Measurements from ENCODE around the gene LANCL2.

DNA sequence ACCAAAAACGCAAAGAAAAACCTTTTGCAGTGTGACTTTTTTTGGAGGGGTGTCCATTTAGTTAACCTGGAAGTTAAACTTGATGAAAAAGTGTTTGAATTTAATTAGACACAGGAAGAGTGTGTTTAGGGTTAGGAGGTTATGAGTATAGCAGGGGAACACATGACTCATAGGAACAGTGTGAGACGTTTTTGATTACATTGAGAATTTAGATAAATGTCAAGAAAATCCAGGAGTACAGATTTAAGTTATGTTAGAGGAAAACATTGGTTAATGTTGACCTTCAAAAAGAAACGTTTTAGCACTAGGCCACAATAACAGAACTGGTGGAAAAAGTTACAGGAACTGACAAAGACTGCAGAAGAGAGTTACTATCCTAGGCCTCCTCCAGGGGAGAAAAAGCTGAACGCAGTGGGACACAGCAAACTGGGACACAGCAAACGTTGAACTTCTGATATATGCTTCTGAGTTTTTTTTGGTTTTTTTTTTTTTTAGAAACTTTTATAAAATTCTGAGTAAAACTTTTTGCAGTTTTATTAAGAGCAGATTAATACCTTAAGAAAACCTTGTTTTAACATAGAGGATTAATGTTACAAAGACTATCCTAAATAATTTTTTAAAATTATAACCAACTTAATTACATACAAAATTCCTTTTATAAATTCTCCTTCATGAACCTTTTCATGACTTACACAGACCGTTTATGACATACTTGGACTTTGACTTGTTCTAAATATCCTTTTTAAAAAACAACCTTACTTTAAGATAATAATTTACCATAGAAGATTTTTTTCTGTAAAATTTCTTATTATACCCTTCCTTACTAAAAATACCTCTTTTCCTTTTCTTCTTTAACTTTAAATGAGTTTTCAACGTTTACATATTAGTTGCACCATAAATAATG lies 22.2 kb downstream of the LANCL2 start:
- TF ChIP-seq, protein P1, sequence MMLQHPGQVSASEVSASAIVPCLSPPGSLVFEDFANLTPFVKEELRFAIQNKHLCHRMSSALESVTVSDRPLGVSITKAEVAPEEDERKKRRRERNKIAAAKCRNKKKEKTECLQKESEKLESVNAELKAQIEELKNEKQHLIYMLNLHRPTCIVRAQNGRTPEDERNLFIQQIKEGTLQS (IDR thresholded peaks at IDR 0.05), result no peak
- TF ChIP-seq CTCF (IDR thresholded peaks at IDR 0.05 in 2 of 3, conservative IDR thresholded peaks at IDR 0.05 in 1 of 3; ENCODE audit: borderline replicate concordance in 1 of 3, insufficient read depth in 1 of 3, low read depth in 2 of 3, low read length in 2 of 3) (no peak), POLR2A (IDR thresholded peaks at IDR 0.05; ENCODE audit: borderline replicate concordance, extremely low read depth, insufficient read depth, insufficient read length) (no peak), EZH2phosphoT487 (IDR thresholded peaks at IDR 0.05; ENCODE audit: borderline replicate concordance) (no peak), EZH2 (IDR thresholded peaks at IDR 0.05) (no peak), POLR2AphosphoS5 (IDR thresholded peaks at IDR 0.05; ENCODE audit: low read depth, low read length) (no peak), MAX (IDR thresholded peaks at IDR 0.05) (no peak)

Data from HCT116 (cell line).